GM21825 (cell line): ENCODE measurements around the gene PRAMEF18.
"Not testable (repeated sequence)": the region's sequence is repeated elsewhere in the genome, so short reads cannot be mapped to it uniquely, and the experiment has no call there.

Source experiments
- ATAC-seq: cut with Tn5 transposase; IDR thresholded peaks from one replicate; pipeline ENCODE4 v1.9.1; 2021; ENCODE audit warnings: mild to moderate bottlenecking, moderate library complexity; ENCODE audit not compliant: unreplicated experiment

The PRAMEF18 gene

GRCh38 chr1:13225675-13226204, at the start of gene PRAMEF18:
Gene PRAMEF18 (minus strand): TSS chr1:13226154. CDS start chr1:13226106, 48 bp downstream.
- ATAC-seq, result not testable (repeated sequence)

GRCh38 chr1:13265124-13265523, 39.2 kb upstream of the PRAMEF18 start:
- ATAC-seq, result not testable (repeated sequence)

- not testable (repeated sequence) for ATAC-seq
Measured at GRCh38 chr1:13253898-13254297, 27.9 kb upstream of the PRAMEF18 start, which contains the start of gene PRAMEF5. Gene PRAMEF5 (plus strand): TSS chr1:13254198. CDS start chr1:13259269, 5,071 bp downstream.

GRCh38 chr1:13247122-13247521, 21.2 kb upstream of the PRAMEF18 start:
- not testable (repeated sequence) for ATAC-seq

- not testable (repeated sequence) for ATAC-seq
Measured at GRCh38 chr1:13246554-13246871, 20.6 kb upstream of the PRAMEF18 start.

- ATAC-seq, result not testable (repeated sequence)
Measured at GRCh38 chr1:13245841-13246553, 20.0 kb upstream of the PRAMEF18 start.

GRCh38 chr1:13243536-13244263, 17.7 kb upstream of the PRAMEF18 start:
- not testable (repeated sequence) for ATAC-seq

GRCh38 chr1:13239633-13240032, 13.7 kb upstream of the PRAMEF18 start:
- not testable (repeated sequence) for ATAC-seq

GRCh38 chr1:13237572-13237971, 11.6 kb upstream of the PRAMEF18 start:
- ATAC-seq, result not testable (repeated sequence)

- not testable (repeated sequence) for ATAC-seq
Measured at GRCh38 chr1:13234057-13234456, 8.1 kb upstream of the PRAMEF18 start.

- not testable (repeated sequence) for ATAC-seq
Measured at GRCh38 chr1:13232056-13232455, 6.1 kb upstream of the PRAMEF18 start.

- ATAC-seq, result not testable (repeated sequence)
Measured at GRCh38 chr1:13231061-13231750, 5.3 kb upstream of the PRAMEF18 start.

- not testable (repeated sequence) for ATAC-seq
Measured at GRCh38 chr1:13230601-13231000, 4.6 kb upstream of the PRAMEF18 start.

- not testable (repeated sequence) for ATAC-seq
Measured at GRCh38 chr1:13230096-13230495, 4.1 kb upstream of the PRAMEF18 start.

- no peak for ATAC-seq
Measured at GRCh38 chr1:13228343-13228781, 2.4 kb upstream of the PRAMEF18 start.

GRCh38 chr1:13227271-13228055, 1.5 kb upstream of the PRAMEF18 start:
- not testable (repeated sequence) for ATAC-seq

GRCh38 chr1:13224480-13225060, 1.4 kb downstream of the PRAMEF18 start:
- no peak for ATAC-seq

GRCh38 chr1:13222788-13223187, 3.2 kb downstream of the PRAMEF18 start:
- not testable (repeated sequence) for ATAC-seq

- not testable (repeated sequence) for ATAC-seq
Measured at GRCh38 chr1:13219203-13219602, 6.8 kb downstream of the PRAMEF18 start.

- not testable (repeated sequence) for ATAC-seq
Measured at GRCh38 chr1:13216619-13217018, 9.3 kb downstream of the PRAMEF18 start.
